Putamen (tissue), 1 donor: Measurements from ENCODE around the gene HTR1B.

ENCODE experiments used
- DNase-seq: peaks from one replicate; pipeline ENCODE4 v3.0.0-alpha.2; 2016; ENCODE audit warnings: low spot score

The HTR1B gene

GRCh38 chr6:77463308-77463860 is at the start of gene HTR1B:
HTR1B (minus strand) TSS chr6:77463491; CDS start chr6:77463403, 88 bp downstream.
- no peak for DNase-seq

GRCh38 chr6:77512554-77512953 is 49.3 kb upstream of the HTR1B start:
- DNase-seq, result no peak

GRCh38 chr6:77511860-77512259 is 48.6 kb upstream of the HTR1B start:
- no peak for DNase-seq

GRCh38 chr6:77502981-77503380 is 39.7 kb upstream of the HTR1B start:
- no peak for DNase-seq

- DNase-seq, result no peak
Observed at GRCh38 chr6:77492530-77492929, 29.2 kb upstream of the HTR1B start.

- no peak for DNase-seq
Observed at GRCh38 chr6:77487808-77488425, 24.6 kb upstream of the HTR1B start.

GRCh38 chr6:77482981-77483380 is 19.7 kb upstream of the HTR1B start:
- DNase-seq, result no peak

- DNase-seq, result no peak
Observed at GRCh38 chr6:77474973-77475372, 11.7 kb upstream of the HTR1B start.

GRCh38 chr6:77474286-77474956 is 11.1 kb upstream of the HTR1B start:
- DNase-seq, result no peak

- no peak for DNase-seq
Observed at GRCh38 chr6:77470983-77471382, 7.7 kb upstream of the HTR1B start.

GRCh38 chr6:77468939-77469338 is 5.6 kb upstream of the HTR1B start:
- no peak for DNase-seq

GRCh38 chr6:77466451-77467437 is 3.5 kb upstream of the HTR1B start:
- DNase-seq, result no peak

GRCh38 chr6:77466055-77466450 is 2.8 kb upstream of the HTR1B start:
- no peak for DNase-seq

- DNase-seq, result no peak
Observed at GRCh38 chr6:77464495-77464867, 1.2 kb upstream of the HTR1B start.

- no peak for DNase-seq
Observed at GRCh38 chr6:77463861-77464494, 687 bp upstream of the HTR1B start.

- no peak for DNase-seq
Observed at GRCh38 chr6:77462359-77463307, 658 bp downstream of the HTR1B start.

- no peak for DNase-seq
Observed at GRCh38 chr6:77461796-77462195, 1.5 kb downstream of the HTR1B start.

- DNase-seq, result no peak
Observed at GRCh38 chr6:77458421-77458820, 4.9 kb downstream of the HTR1B start.

GRCh38 chr6:77457720-77458349 is 5.5 kb downstream of the HTR1B start:
- DNase-seq, result no peak

GRCh38 chr6:77456531-77457248 is 6.6 kb downstream of the HTR1B start:
- no peak for DNase-seq
